GM10248 (cell line): ENCODE data around the gene ANKS1A.

Source experiments
- CTCF ChIA-PET: fragments of 300-600 bp; sonication (Branson Sonifier 250); formaldehyde crosslinking; extraction: SDS; loops from one replicate; lab custom pipeline; 2021; ENCODE audit warnings: antibody characterized with exemption; lab: Yijun Ruan, JAX
- POLR2A ChIA-PET: fragments of 350-650 bp; sonication (Branson Sonifier 250); formaldehyde crosslinking; extraction: SDS; loops from one replicate; lab custom pipeline; 2020; ENCODE audit warnings: antibody characterized with exemption; lab: Yijun Ruan, JAX
- DNase-seq: peaks from one replicate; pipeline ENCODE4 v3.0.0; 2012; ENCODE audit errors: extremely low spot score
- TF ChIP-seq, protein P1 (sequence below): IDR thresholded peaks from 2 replicates; pipeline ENCODE4 v1.5.1; 2012; ENCODE audit warnings: mild to moderate bottlenecking, low read depth; ENCODE audit errors: extremely low read depth, missing control alignments, control extremely low read depth

ANKS1A gene

DNA sequence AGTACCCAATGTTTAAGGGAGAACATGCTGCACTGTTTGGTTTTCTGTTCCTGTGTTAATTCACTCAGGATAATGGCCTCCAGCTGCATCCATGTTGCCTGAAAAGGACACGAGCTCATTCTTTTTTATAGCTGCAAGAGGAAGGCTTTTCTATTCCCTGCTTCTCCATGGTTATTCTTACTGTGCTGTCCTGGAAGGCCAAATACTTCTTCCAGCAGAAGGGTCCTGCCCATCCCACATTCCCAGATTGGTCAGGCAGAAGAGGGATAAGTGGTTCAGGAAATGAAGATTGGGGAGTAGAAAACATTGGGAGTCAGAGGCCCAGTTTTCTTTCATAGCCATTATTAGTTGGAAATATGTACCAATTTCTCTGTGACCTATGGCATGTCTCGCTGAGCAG, 129.7 kb downstream of the ANKS1A start:
- no peak for DNase-seq
- TF ChIP-seq, protein P1, sequence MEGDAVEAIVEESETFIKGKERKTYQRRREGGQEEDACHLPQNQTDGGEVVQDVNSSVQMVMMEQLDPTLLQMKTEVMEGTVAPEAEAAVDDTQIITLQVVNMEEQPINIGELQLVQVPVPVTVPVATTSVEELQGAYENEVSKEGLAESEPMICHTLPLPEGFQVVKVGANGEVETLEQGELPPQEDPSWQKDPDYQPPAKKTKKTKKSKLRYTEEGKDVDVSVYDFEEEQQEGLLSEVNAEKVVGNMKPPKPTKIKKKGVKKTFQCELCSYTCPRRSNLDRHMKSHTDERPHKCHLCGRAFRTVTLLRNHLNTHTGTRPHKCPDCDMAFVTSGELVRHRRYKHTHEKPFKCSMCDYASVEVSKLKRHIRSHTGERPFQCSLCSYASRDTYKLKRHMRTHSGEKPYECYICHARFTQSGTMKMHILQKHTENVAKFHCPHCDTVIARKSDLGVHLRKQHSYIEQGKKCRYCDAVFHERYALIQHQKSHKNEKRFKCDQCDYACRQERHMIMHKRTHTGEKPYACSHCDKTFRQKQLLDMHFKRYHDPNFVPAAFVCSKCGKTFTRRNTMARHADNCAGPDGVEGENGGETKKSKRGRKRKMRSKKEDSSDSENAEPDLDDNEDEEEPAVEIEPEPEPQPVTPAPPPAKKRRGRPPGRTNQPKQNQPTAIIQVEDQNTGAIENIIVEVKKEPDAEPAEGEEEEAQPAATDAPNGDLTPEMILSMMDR, result no peak
- POLR2A ChIA-PET, result no interaction called here
- CTCF ChIA-PET, result interaction anchor here (1.3 kb wide), 2 partner anchors 8 to 12 kb away, joined by 4 to 5 read pairs; no protein-coding TSS in a partner anchor

DNA sequence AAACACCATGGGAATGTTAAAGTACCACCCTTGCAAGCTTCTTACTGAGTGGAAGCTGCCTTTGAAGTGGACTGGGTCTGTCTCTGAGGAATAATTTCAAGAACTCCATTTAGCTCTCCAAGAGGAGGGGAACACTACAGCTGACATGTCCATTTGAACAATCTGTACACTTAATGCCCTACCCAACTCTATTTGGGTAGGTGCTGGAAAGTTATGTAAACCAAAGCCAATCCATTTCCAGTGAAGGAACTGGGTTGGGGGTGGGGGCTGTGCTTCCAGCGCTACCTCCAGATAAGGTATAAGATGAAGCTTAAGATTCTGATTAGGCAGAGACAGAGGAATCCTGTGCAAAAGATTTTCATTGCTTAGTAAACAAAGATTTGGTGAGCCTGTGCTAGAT, 130.1 kb downstream of the ANKS1A start:
- CTCF ChIA-PET, result interaction anchor here (1.3 kb wide), 2 partner anchors 8 to 12 kb away, joined by 4 to 5 read pairs; no protein-coding TSS in a partner anchor
- TF ChIP-seq, protein P1, result no peak
- POLR2A ChIA-PET, result no interaction called here
- no peak for DNase-seq

DNA sequence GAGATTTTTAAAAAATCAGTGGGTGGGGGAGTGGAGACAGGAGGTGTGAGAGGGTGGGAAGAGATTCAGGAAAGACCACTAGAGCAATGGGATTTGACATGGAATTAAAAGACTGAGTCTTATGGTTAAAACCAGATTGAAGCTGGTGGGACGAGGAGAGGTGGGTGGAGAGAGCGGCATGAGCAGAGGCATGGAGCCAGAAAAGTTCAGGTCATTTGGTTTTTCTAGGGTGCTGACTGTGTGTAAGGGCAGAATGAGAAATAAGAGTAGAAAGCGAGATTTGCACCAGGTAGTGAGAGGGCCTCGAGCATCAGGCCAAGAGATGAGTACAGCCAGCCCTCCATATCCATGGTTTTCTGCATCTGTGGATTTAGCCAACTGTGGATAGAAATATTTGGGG, 130.8 kb downstream of the ANKS1A start:
- DNase-seq, result no peak
- POLR2A ChIA-PET, result no interaction called here
- CTCF ChIA-PET, result interaction anchor here (1.3 kb wide), 2 partner anchors 9 to 11 kb away, joined by 4 to 5 read pairs; no protein-coding TSS in a partner anchor
- TF ChIP-seq, protein P1, result no peak

DNA sequence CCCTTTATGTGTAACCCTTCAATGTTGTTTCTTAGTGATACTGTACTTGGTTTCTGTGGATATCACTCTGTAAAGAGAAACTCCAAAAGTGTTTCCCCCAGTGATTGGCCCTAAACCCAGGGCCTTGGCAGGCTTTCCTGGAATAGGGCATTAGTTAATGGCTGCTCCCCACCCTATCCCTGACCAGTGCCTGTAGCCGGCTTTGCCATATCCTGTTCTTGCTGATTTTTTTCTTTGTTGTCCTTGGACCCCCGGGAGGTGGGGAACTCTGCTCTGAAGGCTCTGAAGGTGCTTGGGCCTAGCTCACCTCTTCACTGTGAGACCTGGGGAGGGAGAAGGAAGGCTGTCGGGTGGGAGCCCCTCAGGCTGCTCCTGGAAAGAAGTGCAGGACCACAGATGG, 131.9 kb downstream of the ANKS1A start:
- ChIA-PET POLR2A (no interaction called here), CTCF (interaction anchor here (1.6 to 2.3 kb wide), 2 partner anchors 9 to 35 kb away, joined by 5 to 11 read pairs; no protein-coding TSS in a partner anchor)
- DNase-seq, result no peak
- TF ChIP-seq, protein P1, result no peak

DNA sequence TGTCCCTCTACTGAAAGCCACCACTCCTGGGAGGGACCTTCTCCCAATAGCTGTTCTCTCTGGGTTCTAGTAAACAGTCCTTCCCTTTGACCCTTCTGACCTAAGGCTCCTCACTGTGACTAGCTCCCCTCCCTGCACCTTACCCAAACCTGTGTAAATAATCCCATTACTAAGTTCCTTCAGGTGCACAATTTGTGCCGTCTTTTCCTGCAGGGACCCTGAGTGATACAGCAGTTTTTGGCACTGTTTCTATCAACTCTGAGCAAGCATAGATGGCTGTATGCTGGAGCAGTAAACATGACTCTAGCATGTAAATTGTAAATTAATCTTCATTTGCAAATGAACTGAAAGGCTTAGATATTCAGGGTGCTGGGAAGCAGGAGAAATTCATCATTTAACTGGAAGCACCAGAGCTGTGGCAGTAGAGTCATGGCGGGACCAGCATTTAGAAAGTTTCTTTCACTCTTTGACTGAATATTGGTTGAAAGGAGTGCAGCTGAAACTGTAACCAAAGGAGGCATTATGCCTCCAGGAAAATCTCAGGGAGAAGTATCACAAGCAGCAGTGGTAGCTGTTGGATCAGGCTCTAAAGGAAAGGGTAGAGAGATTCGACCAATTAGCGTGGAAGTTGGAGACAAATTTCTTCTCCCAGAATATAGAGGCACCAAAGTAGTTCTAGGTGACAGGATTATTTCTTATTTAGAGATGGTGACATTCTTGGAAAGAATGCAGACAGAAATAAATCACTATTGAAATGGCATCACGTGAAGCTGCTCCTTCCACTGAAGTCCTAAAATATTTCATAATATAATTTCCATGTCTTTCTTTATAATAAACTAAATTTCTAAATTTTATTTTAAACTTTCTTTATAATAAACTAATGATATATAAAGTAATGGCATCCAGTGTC, 134.3 kb downstream of the ANKS1A start:
- TF ChIP-seq, protein P1, result no peak
- POLR2A ChIA-PET, result no interaction called here
- CTCF ChIA-PET, result interaction anchor here (0.6 to 0.7 kb wide), 2 partner anchors 11 to 36 kb away, joined by 3 read pairs; no protein-coding TSS in a partner anchor
- DNase-seq, result no peak

DNA sequence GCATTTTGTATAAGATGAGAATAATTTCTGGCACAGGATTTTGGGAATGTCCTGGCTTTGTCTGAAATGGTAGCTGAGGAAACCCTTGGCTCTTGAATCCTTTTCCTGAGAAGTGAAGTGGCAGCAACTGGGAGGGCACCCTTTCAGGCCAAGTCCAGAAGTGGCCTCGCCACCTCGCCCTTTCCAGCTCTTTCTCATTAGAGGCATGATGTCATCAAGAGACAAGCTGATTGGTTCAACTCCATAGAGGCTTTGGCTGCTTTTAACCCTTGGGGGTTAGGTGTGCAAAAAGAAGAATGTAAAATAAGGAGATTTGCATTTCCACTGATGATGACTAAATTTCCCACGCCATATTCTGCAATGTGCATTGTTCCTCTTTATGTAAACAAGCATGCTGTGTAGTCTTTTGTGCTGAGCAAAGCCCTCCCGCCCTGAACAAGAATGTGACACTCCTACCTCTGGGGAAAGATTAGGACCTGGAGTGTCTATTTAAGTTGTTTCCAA, 135.5 kb downstream of the ANKS1A start:
- TF ChIP-seq, protein P1, result no peak
- DNase-seq, result no peak
- ChIA-PET POLR2A (no interaction called here), CTCF (interaction anchor here (0.8 to 1.3 kb wide), 2 partner anchors 9 to 13 kb away, joined by 4 read pairs; no protein-coding TSS in a partner anchor)
